ENCODE measurements around the gene INAFM2. TPM values are rescaled to one million over a fixed set of nuclear protein-coding genes. Genes with fewer than 3 reads are reported as not detected.

The INAFM2 gene
- total RNA-seq, 1 donor from 2014 or later = 9.5 TPM

DNA sequence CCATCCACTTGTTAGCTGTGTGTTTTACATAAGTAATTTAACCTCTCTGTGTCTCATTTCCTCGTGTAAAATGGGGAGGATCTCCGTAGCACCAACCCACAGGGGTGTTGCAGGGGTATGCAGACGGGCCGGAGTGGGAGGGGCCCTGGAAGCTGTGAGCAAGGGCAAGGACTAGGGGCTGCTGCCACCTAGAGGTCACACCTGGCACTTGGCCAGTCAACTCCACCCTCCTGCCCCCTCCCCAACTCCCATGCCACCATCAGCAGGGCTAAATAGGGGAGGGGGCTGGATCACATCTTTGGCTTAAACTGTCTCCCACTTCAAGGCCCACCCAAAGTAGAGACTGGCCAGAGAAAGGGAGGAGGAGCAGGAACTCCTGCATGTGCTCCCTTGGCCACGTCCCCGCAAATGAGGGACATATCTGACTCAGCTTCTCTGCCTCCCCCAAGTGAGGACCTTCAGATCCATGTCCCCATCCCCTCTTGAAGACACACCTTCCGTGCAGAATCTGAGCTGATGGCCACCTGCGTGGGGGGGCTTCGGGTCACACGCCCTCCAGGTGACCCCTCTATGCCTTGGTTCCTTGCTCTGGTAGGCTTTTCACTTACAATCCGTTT is 14.7 kb downstream of the INAFM2 start:
- POLR2A ChIA-PET = interaction anchor here (1.0 to 2.3 kb wide), 5 partner anchors 15 to 121 kb away, joined by 5 to 19 read pairs (median 6); partner anchors contain the start of genes INAFM2 and PLCB2
- H3K27ac Mint-ChIP-seq = no peak overlapping the region
- intact Hi-C loops (cut with micrococcal nuclease) = loop anchor here (1.0 to 5.0 kb wide), 6 partner anchors 17 to 651 kb away; partner anchors contain the start of gene PLCB2
- H3K4me1 Mint-ChIP-seq = peaks cover 24% of the 10 kb centered on the region
- no peak overlapping the region for H3K4me3 Mint-ChIP-seq
- no peaks in the 10 kb centered on the region for H3K9me3 Mint-ChIP-seq
- peak; percentile 96 for ATAC-seq (ENCODE audit: low read depth)
- no peaks in the 10 kb centered on the region for H3K36me3 Mint-ChIP-seq (ENCODE audit: low read depth)
- CTCF ChIA-PET = interaction anchor here (0.7 to 13.8 kb wide), 27 partner anchors 11 to 654 kb away, joined by 3 to 310 read pairs (median 6); partner anchors contain the start of genes ANKRD63, EIF2AK4, INAFM2 and PLCB2
- DNase-seq = peak; percentile 67
- no peaks in the 10 kb centered on the region for H3K27me3 Mint-ChIP-seq
- TF ChIP-seq, protein P1, sequence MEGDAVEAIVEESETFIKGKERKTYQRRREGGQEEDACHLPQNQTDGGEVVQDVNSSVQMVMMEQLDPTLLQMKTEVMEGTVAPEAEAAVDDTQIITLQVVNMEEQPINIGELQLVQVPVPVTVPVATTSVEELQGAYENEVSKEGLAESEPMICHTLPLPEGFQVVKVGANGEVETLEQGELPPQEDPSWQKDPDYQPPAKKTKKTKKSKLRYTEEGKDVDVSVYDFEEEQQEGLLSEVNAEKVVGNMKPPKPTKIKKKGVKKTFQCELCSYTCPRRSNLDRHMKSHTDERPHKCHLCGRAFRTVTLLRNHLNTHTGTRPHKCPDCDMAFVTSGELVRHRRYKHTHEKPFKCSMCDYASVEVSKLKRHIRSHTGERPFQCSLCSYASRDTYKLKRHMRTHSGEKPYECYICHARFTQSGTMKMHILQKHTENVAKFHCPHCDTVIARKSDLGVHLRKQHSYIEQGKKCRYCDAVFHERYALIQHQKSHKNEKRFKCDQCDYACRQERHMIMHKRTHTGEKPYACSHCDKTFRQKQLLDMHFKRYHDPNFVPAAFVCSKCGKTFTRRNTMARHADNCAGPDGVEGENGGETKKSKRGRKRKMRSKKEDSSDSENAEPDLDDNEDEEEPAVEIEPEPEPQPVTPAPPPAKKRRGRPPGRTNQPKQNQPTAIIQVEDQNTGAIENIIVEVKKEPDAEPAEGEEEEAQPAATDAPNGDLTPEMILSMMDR (IDR thresholded peaks at IDR 0.05) = peak; percentile 17

DNA sequence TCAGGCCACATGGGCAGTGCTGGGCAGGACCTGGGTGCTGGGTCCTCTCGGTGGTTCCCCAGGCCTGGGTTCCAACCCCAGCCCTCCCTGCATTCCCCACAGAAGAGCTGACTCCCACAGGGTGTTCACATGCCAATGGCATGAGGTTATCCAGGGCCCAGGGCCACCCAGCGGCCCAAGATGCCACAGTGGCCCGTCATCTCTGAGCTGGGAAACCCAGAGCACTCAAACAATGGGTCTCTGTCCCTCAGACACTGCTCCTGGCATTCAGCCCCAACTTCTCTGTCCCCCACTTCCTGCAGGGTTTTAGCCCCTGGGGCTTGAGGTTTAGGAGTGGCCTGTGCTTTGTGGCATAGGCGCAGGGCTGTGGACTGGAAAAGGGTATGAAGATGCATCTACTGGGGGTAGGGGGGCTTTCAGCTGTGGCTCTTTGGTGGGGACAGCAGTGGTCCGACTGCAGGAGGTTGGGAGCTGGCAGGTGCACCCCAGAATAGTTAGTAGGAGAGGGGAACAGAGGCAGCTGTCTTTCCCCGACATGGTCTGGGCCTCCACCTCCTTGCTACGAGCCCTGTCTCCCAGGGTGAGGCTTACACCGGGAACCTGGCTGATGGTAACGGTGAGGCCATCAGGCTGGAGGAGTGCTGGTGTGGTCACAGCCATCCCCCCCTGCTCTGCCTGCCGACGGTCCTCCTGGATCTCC is 15.6 kb downstream of the INAFM2 start:
- H3K4me1 Mint-ChIP-seq = peaks cover 18% of the 10 kb centered on the region
- ATAC-seq (ENCODE audit: low read depth) (no peak), DNase-seq (no peak)
- CTCF ChIA-PET = interaction anchor here (0.6 to 13.8 kb wide), 15 partner anchors 12 to 655 kb away, joined by 3 to 310 read pairs (median 8); partner anchors contain the start of genes INAFM2 and PLCB2
- no peaks in the 10 kb centered on the region for H3K27me3 Mint-ChIP-seq
- no peak overlapping the region for H3K4me3 Mint-ChIP-seq
- TF ChIP-seq, protein P1 (IDR thresholded peaks at IDR 0.05) = no peak
- POLR2A ChIA-PET = no interaction called here
- H3K9me3 Mint-ChIP-seq = no peaks in the 10 kb centered on the region
- intact Hi-C loops (cut with micrococcal nuclease) = loop anchor here (1.0 to 5.0 kb wide), 6 partner anchors 18 to 652 kb away; partner anchors contain the start of gene PLCB2
- no peaks in the 10 kb centered on the region for H3K36me3 Mint-ChIP-seq (ENCODE audit: low read depth)
- no peak overlapping the region for H3K27ac Mint-ChIP-seq

- TF ChIP-seq, protein P1 (IDR thresholded peaks at IDR 0.05) = no peak
- no peak overlapping the region for H3K4me3 Mint-ChIP-seq
These were observed 16.1 kb downstream of the INAFM2 start for GRCh38 chr15:40339621-40339945.

DNA sequence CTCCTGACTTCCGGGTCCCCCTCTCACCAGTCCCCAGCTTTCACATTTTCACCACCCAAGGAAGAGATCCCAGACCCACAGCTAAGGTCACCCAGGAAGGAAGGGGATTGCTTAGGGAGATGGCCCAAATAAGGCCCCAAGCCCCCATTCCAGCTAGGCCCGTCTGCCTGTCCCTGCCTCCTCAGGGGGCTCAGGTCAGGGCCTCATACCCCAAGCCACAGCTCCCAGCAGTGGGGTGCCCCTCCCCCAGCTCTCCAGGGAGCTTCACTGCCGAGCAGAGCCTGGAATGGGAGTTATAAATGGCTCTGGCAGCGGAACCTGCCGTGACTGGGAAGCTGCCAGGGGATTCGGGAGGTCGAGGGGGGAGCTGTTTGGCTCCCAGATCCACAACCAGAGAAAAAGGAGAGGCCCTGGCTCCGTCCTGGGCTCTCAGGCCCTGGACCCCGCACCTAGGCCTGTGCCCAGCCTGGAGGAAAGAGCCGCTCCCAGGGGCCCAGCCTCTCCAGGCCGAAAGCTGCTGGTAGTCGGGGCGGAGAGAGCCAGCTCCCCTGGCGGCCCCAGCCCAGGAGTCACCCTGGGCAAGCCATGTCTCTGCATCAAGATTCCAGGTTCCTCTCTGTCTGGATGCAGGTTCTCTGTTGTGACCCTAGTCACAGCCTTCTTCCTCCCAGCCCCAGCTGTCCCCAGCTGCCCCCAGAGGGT is 16.7 kb downstream of the INAFM2 start:
- H3K9me3 Mint-ChIP-seq = no peaks in the 10 kb centered on the region
- no peak for DNase-seq
- intact Hi-C loops (cut with micrococcal nuclease) = no loop called here
- no peak for ATAC-seq (ENCODE audit: low read depth)
- H3K4me1 Mint-ChIP-seq = peaks cover 10% of the 10 kb centered on the region
- H3K4me3 Mint-ChIP-seq = no peak overlapping the region
- TF ChIP-seq, protein P1 (IDR thresholded peaks at IDR 0.05) = no peak
- ChIA-PET POLR2A (no interaction called here), CTCF (interaction anchor here (0.6 to 13.8 kb wide), 8 partner anchors 13 to 123 kb away, joined by 3 to 310 read pairs (median 5); partner anchors contain the start of genes INAFM2 and PLCB2)
- H3K27me3 Mint-ChIP-seq = no peaks in the 10 kb centered on the region
- H3K36me3 Mint-ChIP-seq (ENCODE audit: low read depth) = no peaks in the 10 kb centered on the region
- no peak overlapping the region for H3K27ac Mint-ChIP-seq

More at GRCh38 chr15:40339621-40339945, 16.1 kb downstream of the INAFM2 start:
- Mint-ChIP-seq H3K27ac (no peak overlapping the region), H3K4me1 (peaks cover 13% of the 10 kb centered on the region), H3K27me3 (no peaks in the 10 kb centered on the region), H3K9me3 (no peaks in the 10 kb centered on the region), H3K36me3 (ENCODE audit: low read depth) (no peaks in the 10 kb centered on the region)
- ATAC-seq (ENCODE audit: low read depth) (no peak), DNase-seq (no peak)
- ChIA-PET CTCF (interaction anchor here (0.6 to 13.8 kb wide), 7 partner anchors 13 to 122 kb away, joined by 3 to 310 read pairs (median 41); partner anchors contain the start of genes INAFM2 and PLCB2), POLR2A (no interaction called here)
- intact Hi-C loops (cut with micrococcal nuclease) = loop anchor here (5.0 kb wide), 1 partner anchor 652 kb away; no protein-coding TSS in a partner anchor

Measured in activated B cell treated with CpG ODN at 0.5 μM for 24 hours (primary cell).